GM19372 (cell line): ENCODE data around the gene PATZ1.
"Not testable (repeated sequence)": the region's sequence is repeated elsewhere in the genome, so short reads cannot be mapped to it uniquely, and the experiment has no call there.

ENCODE experiments used
- ATAC-seq: cut with Tn5 transposase; IDR thresholded peaks from one replicate; pipeline ENCODE4 v1.9.1; 2021; ENCODE audit warnings: mild to moderate bottlenecking, low read depth, moderate library complexity; ENCODE audit not compliant: unreplicated experiment

The PATZ1 gene

DNA sequence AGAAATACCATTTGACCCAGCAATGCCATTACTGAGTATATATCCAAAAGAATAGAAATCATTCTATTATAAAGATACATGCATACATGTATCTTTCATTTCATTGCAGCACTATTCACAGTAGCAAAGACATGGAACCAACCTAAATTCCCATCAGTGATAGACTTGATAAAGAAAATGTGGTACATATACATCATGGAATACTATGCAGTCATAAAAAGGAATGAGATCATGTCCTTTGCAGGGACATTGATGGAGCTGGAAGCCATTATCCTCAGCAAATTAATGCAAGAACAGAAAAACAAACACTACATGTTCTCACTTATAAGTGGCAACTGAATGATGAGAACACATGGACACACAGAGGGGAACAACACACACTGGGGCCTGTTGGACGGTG is 31.9 kb downstream of the PATZ1 start:
- not testable (repeated sequence) for ATAC-seq

DNA sequence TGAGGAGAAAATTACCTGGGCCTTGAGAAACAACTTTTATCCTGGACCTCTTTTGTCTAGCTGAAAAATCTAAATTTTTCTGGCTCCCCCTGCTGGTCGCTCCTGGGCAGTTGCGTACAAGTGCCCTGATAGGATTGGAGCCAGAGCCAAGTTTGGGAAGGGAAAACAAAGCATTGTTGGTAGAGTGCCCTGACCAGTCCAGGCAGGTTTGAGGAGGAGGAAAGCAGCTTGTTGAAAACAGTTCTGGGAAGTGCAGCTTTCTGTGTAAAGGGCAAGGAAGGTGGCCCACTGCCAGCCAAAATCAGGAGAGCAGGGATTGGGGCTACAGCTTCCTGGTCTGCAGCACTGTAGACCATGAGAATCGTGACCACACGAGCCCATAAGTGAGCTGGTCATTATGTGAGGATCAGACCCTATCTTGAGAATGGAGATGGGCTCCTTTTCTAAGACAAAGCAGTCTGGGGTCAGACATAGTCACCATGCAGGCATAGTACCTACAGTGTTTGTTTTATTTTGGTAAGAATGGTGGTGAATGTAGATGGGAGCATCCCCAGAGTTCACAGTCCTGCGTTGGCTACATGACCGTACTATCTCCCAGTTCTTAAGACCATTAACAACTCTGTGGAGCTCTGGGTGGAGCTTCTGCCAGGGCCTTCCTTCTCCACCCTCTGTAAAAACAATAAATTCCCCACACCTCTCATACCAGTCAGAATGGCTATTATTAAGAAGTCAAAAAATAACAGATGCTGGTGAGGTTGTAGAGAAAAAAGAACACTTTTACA is 32.6 kb downstream of the PATZ1 start:
- no peak for ATAC-seq

GRCh38 chr22:31308181-31308580 is 38.0 kb downstream of the PATZ1 start:
- no peak for ATAC-seq

GRCh38 chr22:31305194-31305593 is 41.0 kb downstream of the PATZ1 start:
- no peak for ATAC-seq

DNA sequence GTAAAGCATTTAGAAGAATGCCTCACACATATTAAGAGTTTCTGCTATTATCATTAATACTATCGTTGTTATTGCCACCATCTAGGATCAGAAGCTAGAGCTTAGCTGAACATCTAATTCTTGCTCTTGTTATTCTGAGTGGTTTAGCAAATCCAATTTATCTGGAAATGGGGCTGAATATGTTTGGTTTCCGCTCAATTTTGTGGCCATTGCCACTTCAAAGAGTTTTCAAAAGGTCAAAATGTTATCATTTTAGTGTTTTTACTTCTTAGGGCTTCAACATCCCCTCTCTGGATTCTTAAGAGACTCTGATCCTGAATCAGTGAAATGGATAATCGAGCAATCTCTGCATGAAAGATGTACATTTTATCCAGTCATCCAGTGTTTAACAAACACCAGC is 43.6 kb downstream of the PATZ1 start:
- ATAC-seq, result no peak

DNA sequence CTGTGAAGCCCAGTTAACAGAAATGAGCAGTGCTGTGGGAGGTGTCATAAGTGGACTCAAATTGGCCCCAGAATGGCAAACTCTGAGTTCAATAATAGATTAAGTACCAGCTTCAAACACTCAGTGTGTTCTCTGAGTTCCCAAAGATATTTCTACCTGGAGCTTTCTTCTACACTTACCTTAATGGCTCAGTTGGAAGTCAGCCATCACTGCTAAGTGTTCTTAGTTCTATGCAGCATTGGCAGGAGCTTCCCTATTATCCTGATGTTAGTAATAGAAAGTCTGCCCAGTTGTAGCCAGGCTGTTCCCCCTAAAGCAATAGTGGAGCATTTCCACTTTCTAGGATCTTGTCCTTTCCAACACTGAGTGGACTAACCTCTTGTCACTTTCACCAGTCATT is 44.1 kb downstream of the PATZ1 start:
- ATAC-seq, result no peak

GRCh38 chr22:31300896-31301295 is 45.2 kb downstream of the PATZ1 start:
- no peak for ATAC-seq

GRCh38 chr22:31295831-31296657 is 50.1 kb downstream of the PATZ1 start:
- no peak for ATAC-seq

DNA sequence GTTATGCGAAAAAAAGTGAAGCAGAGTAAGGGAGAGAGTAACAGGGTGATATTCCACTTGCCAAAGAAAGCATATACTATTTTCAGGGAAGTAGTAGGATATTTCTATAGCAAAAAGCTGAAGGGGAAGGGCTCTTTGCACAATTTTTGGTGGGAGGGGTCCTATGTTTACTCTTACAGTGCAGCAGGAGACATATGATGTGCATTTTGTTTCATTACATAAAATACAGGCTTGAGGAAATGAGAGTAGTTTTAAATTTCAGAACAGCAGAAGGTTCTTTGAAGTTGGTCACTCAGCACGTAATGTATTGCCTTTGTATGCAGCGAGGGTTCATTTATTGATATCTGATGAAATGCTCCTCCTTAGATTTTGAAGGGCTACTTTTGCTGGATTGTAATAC is 50.8 kb downstream of the PATZ1 start:
- no peak for ATAC-seq

- ATAC-seq, result no peak
Measured at GRCh38 chr22:31292236-31292989, 53.7 kb downstream of the PATZ1 start, which contains the start of gene PIK3IP1. TSS of gene PIK3IP1 (minus strand) at chr22:31292488. CDS start at chr22:31292344, 144 bp downstream.

GRCh38 chr22:31291481-31292235 is 54.5 kb downstream of the PATZ1 start:
- ATAC-seq, result no peak

GRCh38 chr22:31290494-31291471 is 55.4 kb downstream of the PATZ1 start:
- peak; percentile 94 for ATAC-seq

DNA sequence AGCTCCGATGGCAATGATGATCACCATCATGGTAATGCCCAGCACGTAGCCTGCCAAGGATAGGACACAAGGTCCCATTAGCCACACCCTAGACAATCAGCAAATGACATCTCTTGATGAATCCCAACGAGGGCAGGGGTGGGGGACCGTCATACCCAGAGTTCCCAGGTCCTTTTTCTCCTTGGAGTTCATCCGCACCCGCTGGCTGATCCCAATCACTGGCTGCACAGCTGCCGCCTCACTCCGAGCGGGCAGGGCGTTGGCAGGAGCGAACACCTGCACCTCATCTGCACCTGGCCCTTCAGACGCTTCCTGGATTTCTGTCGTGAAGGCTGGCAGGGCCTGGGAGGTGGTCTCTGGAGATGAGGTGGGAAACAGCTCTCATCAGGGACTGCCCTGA is 56.8 kb downstream of the PATZ1 start:
- no peak for ATAC-seq

- no peak for ATAC-seq
Measured at GRCh38 chr22:31288496-31289240, 57.5 kb downstream of the PATZ1 start.

DNA sequence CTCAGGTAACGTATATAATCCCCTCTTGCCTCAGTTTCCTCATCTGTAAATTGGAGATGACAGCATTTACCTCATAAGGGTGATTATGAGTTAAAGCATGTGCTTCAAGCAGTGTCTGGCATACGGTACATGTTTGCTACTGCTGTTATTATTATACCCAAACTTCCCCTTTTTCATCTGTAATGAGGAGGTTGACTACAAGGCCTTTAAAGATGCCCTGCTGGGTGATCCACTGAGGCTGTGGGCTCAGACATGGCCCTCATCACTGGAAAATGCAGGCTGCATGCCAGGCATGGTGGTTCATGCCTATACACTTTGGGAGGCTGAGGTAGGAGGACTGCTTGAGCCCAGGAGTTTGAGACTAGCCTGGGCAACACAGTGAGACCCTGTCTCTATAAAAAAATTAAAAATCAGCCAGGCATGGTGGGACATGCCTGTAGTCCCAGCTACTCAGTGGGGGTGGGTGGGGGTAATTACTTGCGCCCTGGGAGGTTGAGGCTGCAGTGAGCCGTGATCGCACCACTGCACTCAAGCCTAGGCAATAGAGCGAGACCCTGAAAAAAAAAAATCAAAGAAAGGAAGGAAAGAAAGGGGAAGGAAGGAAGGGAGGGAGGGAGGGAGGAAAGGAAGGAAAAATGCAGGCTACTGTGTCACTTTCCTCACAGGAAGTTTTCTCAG is 58.2 kb downstream of the PATZ1 start:
- ATAC-seq, result no peak

GRCh38 chr22:31286360-31287255 is 59.5 kb downstream of the PATZ1 start:
- ATAC-seq, result no peak
